Activated CD8-positive, alpha-beta memory T cell treated with anti-CD3 and anti-CD28 coated beads, Interleukin-2, amount 50 U/mL, for 48 hours (primary cell): ENCODE measurements around the gene MICAL3.

Experiments used
- DNase-seq: peaks from one replicate; pipeline ENCODE4 v3.0.0-alpha.2; 2020

MICAL3 gene

GRCh38 chr22:17924076-17924475 lies 100.3 kb downstream of the MICAL3 start:
- DNase-seq = no peak

DNA sequence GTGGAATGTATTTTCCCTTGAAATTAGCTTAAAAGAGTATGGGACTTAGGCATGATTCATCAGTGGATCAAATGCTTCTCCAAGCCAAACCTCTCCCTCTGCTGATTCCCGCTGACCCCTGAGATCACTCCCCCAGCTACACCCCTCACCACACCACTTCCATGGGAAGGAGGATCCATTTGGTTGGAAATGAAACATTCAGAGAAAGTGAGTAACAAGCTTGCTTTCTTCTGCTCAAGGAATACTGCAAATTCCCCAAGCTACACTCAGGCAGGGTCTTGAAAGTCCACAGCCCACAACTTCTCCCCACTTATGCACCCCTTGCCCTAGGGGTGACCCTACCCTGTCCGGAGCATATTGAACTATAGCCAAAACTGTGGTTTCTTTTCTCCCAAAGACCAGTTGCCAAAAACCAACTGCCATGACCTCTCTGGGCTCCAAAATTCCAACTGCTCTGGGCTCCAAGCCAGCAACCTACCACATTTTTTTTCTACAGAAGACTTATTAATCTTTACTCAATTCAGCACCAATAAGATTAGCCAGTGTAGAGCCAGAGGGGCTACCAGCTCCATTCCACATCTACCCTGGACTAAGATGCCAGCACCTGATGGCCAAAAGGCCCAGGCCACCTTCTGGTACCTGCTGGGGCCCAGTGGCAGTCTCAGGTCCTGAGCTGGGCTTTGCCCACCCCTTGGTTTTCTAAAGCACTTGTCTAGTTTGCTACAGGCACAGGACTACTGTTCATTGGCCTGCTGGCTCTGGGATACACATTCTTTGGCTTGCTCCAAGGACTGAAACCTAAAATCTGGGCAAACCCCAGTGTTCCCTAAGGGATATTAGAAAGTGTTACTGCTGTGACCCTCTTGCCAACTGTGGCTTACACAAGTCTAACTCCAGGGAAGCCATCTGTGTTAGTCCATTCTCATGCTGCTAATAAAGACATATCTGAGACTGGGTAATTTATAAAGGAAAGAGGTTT lies 101.1 kb downstream of the MICAL3 start:
- DNase-seq = no peak

- no peak for DNase-seq
Measured at GRCh38 chr22:17921871-17922821, 102.2 kb downstream of the MICAL3 start.

- DNase-seq = no peak
Measured at GRCh38 chr22:17920992-17921650, 103.2 kb downstream of the MICAL3 start.

DNA sequence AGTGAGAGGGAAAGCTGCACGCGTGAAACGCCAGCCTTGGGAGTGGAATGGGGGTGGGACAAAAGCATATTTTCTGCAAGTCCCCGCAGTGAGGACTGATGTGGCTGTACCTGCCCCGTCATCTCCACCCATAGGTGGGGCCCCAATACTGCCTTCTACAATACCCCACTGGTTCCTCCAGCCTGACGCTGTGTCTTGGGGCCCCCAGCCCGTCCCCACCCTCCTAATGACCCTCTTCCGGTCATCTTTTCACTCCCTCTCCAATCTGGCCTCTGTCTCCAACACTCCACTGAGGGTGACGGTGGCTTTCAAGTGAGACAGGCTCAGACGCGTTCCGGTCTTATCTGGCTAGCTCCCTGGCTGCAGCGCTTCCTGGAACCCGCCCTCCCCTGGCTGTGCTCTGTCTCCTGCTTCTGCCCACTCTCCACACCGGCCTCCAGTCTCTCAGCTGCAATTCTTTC lies 104.2 kb downstream of the MICAL3 start:
- DNase-seq = no peak

DNA sequence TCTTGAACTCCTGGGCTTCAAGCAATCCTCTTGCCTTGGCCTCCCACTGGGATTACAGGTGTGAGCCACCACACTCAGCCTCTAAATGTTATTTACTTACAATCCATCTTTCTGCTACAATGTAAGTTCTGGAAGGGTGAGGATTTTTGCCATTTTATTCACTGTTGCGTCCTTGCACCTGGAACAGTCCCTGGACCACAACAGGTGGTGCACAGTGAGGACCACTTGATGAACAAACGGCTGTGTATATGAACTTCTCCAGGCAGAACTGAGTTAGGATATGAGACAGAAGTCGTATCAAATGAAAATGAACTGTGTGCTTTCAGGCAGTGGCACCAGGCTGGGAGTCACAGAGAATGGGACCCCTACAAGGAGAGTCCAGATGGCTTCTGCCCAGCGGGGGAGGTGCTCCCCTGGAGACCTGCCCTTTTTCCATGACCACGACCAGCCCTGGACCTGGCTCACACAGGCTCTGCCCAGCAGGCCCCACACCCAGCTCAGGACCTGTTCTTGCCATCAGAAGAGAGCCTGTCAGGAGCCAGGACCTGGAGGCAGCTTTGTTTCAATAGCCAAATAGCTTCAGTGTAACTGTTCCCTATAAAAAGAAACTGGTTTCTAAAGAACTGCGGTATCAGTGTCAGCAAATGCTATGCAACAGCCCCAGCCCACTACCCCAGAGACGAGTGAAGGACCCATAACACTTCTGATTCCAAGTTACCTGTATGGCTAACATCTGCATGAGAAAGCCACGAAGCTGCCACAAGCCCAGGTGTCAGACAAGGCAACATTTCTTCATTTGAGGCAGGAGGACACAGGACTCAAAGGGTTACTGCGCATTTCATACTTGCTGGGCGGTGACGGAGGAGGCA lies 104.9 kb downstream of the MICAL3 start:
- no peak for DNase-seq

- no peak for DNase-seq
Measured at GRCh38 chr22:17918840-17919239, 105.5 kb downstream of the MICAL3 start.

- no peak for DNase-seq
Measured at GRCh38 chr22:17917490-17917983, 106.8 kb downstream of the MICAL3 start.

GRCh38 chr22:17916226-17916889 lies 108.0 kb downstream of the MICAL3 start:
- DNase-seq = no peak

DNA sequence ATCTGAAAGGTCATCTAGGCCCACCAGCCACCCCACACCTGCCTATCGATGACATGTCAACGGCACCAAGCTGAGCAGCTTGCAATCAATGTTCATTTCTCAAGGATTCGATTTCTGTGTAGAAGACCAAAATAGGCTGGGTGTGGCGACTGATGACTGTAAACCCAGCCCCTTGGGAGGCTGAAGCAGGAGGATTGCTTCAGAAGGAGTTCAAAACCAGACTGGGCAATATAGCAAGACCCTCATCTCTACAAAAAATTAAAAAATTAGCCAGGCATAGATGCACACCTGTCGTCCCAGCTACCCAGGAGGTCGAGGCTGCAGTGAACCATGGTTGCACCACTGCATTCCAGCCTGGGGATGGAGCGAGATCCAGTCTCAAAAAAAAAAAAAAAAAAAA lies 108.7 kb downstream of the MICAL3 start:
- DNase-seq = no peak

DNA sequence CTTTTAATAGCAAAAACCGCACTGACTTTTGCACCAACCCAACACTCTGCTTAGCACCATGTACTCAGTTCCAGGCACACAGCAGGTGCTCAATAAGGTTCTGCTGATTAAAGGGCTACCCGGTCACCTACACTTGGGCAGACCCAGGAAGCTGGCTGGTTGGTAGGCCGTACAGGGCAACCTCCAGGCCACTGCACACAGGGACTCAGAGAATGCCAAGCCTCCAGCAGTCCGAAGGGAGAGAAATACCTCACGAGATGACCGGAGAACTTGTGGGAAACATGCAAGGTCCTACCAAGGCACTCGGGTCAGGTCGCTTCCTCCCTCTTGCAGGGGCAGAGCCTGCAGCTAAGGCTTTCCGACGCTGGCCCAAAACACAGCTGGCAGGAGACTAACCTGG lies 109.2 kb downstream of the MICAL3 start:
- no peak for DNase-seq

DNA sequence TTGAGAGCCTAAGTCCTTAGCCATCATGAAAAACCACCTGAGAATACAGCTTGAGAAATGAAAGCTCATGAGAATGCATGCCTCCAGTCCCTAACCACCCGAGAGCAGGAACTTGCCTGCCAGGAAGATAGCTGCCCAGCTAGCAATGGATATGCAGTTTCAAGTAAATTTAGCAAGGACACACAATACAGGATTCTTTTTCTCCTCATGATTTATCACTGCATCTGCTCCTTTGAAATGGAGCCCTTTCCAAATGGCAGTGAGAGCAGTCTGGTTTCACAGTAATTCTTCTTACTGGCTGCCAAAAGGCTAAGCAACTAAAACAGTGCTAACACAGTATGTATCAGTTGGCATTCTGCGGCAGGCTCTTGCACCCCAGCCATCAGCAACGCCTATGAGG lies 109.9 kb downstream of the MICAL3 start:
- DNase-seq = no peak

DNA sequence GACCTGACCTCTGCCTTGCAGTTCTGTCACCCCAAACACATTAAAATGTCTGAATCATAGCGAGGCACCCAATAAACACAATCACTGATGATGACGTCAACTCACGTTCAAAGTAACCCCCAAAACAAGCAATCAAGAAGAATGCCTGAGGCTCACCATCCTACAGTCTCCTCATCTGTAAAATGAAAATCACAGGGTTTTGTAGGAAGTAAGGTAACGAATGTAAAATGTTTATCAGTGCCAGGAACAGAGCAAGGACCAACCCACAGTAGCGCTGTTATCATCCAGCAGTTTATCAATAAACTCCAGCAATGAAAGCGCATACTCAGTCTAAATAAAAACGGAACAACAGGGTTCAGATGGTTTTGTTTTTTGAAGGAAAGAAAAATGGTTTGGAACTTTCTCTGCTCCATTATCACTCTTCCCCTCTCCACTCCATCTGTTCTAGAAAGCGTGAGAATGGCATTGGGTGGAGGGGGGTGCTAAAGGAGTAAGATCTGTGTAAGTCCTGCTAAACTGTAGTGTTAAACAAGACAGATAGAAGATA lies 110.5 kb downstream of the MICAL3 start:
- no peak for DNase-seq

DNA sequence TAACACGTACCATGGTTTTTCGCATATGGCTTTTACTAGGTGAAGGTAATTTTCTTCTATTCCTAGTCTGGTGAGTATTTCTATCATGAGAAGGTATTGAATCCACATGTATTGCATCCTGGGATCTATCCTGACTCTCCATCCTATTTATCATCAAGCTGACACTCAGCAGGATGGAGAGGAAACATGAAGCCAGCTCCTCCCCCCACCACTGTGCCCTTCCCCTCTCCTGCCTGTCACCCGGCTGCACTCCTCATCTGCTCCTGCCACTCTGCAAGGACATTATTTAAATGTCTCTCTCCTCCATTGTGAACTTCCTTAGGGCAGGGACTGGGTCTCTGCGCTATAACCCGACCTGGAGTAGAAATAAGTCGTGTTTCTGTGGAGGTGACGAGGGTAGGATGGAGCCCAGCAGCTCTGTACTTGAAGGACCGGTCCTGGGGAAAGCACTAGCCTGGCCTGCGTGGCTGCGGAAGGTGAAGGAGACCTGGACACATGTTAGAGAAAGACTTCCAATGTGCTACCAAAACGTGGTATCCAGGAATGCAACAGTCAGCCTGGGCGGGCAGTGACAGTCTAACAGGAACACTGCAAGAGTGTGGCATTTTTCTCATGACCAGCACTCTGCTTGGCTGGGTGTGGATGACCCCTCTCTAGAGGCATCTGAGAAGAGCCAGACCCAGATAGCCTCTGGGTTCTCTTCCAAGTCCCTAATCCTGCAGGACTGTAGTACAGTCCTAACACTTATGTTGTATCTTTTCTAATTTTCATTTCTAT lies 111.2 kb downstream of the MICAL3 start:
- no peak for DNase-seq

- DNase-seq = no peak
Measured at GRCh38 chr22:17911887-17912286, 112.5 kb downstream of the MICAL3 start.

GRCh38 chr22:17911312-17911705 lies 113.1 kb downstream of the MICAL3 start:
- no peak for DNase-seq

DNA sequence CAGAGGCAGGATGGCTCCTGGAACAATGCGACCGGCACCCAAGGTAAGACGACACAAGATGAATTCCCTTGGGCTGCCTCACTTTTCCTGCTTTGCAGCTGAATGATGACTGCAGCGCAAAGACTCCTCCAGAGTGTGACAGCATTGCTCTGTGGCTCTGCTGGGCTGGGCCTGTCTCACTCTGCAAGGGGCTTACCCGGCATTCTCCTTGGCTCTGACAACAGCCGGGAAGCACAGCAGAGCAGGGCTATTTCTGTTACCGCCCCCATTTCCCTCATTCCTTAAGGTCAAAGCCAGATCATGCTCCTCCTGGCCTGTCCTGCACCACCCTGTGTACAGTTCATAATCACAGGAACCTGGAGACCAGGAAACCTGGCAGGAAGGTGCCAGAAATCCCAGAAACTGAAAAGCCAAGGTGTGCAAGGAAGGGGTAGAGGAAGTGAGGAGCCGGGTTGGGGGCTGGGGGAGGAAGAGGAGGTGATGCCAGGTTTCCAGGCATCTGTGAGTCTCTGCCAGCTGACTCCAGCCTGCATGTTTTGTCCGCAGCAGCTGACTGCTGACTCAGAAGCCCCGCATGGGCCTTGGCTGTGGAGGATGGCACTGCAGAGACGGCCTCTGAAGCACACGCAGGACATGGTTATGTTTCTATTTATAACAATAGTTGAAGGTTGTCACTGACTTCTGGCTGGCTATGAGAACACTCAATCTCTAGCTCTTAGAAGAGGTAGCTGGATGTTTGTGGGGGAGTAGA lies 113.6 kb downstream of the MICAL3 start:
- DNase-seq = no peak

DNA sequence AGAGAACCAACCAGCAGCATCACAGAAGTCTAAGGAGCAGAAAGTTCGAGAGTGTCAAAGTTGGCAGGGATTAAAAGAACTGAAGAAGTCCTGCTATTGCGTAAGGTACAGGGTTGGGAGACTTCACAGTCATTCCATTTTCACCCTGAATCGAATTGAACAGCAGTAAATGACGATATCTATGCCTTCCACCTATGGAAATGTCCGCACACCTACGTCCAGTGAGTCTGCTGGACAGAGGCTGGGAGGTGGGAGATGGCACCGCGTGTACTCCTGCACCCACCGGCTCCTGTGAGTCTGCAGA lies 116.7 kb downstream of the MICAL3 start:
- no peak for DNase-seq

DNA sequence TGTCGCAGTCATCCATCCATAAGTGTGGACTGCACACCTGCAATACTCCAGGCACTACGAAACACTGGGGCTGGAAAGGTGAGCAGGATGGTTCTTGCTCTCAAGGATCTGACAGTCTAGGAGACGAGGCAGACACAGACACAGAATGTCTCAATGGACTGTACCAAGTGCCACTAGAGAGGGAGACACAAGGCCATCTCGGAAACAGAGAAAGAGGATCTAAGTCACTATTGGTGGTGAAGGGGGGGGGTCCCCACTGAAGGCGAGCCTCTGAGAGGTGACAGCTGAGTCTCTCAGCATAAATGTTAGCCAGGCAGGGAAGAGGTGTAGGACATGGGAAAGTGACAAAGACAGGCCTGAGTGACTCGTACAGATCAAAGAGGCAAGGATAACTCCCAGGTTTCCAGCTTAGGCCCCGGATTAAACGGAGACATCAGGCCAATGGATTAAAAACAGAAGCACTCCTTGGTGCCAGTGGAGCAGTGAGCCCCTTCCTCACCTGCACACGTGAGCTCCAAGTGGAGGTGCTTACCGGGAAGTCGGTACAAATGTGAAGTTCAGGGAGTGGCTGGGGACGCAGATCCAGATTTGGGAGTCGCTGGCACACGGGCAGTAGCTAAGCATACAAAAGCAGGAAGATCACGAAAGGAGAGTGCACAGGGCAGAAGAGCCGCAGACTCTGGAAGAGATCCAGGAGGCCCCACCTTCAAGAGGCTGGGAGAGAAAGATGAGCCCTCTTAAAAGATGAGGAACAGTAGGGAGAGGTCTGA lies 117.2 kb downstream of the MICAL3 start:
- no peak for DNase-seq
